Spleen (tissue), 7 donors: ENCODE results near the gene RFTN1.

Experiments
- CTCF ChIP-seq, 11 experiments: fragments of 200-600 bp in 7 of 11; fragments of 450-650 bp in 4 of 11; sonication (generic) in 4 of 11; IDR thresholded peaks in 8 of 11; conservative IDR thresholded peaks in 3 of 11; 1 replicate in 7 of 11; 2 replicates in 4 of 11; pipeline versions ENCODE4 v1.4.0 to v1.8.0; 2016 to 2021; ENCODE audit warnings: antibody characterized with exemption in 11 of 11, inconsistent platforms in 4 of 11, mild to moderate bottlenecking in 1 of 11
- POLR2A ChIP-seq, 3 donors: fragments of 450-650 bp; IDR thresholded peaks; one replicate each; pipeline ENCODE4 v1.5.1; 2017; ENCODE audit warnings: antibody characterized with exemption in 3 of 3, mild to moderate bottlenecking in 1 of 3
- POLR2AphosphoS5 ChIP-seq, 3 donors: sonication (generic); formaldehyde crosslinking; IDR thresholded peaks; one replicate each; pipeline ENCODE4 v1.5.1; 2017; ENCODE audit warnings: antibody characterized with exemption in 3 of 3
- donor health status: DM: no; HTN: no; CAD: no; lungs with moderate emphysema.
- donor health status: DM: no; HTN: no; CAD: no.
- donor health status: DM: no; HTN: no; CAD: no.

GRCh38 chr3:16413321-16413720 lies 100.2 kb downstream of the RFTN1 start:
- no peak for TF ChIP-seq CTCF (IDR thresholded peaks at IDR 0.05 in 8 of 11, conservative IDR thresholded peaks at IDR 0.05 in 3 of 11)
- no peak for TF ChIP-seq POLR2A (IDR thresholded peaks at IDR 0.05)
- TF ChIP-seq POLR2AphosphoS5 (IDR thresholded peaks at IDR 0.05): no peak
